ENCODE measurements around the gene DCAF7.

The DCAF7 gene

GRCh38 chr17:63512388-63512787 is 37.9 kb upstream of the DCAF7 start:
- no peak overlapping the region for H3K4me3 ChIP-seq (ENCODE audit: low read depth, low read length)
- TF ChIP-seq CTCF (IDR thresholded peaks at IDR 0.05; ENCODE audit: low read depth, low read length) = no peak

- TF ChIP-seq CTCF (IDR thresholded peaks at IDR 0.05; ENCODE audit: low read depth, low read length) = no peak
- H3K4me3 ChIP-seq (ENCODE audit: low read depth, low read length) = no peak overlapping the region
Observed at GRCh38 chr17:63512896-63513644, 37.2 kb upstream of the DCAF7 start.

GRCh38 chr17:63514477-63514876 is 35.8 kb upstream of the DCAF7 start:
- TF ChIP-seq CTCF (IDR thresholded peaks at IDR 0.05; ENCODE audit: low read depth, low read length) = no peak
- no peak overlapping the region for H3K4me3 ChIP-seq (ENCODE audit: low read depth, low read length)

DNA sequence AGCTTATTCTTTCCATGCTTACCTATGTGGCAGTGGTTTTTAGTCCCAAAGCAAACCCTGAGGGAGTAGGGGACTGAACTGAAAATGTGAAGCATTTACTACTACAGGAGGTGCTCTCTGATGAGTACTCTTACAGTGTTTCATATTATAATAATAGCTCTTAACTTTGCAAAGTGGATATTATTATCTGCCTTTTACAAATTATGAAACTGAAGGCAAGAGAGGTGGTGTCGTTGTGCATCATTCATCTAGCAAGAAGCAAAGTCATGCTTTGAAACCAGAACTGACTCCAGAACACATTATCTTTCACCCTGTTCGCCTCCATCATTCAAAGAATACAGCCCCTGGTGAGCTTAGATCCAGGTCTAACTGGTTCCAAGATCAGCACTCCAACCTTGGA is 35.3 kb upstream of the DCAF7 start:
- no peak overlapping the region for H3K4me3 ChIP-seq (ENCODE audit: low read depth, low read length)

GRCh38 chr17:63515426-63515825 is 34.9 kb upstream of the DCAF7 start:
- TF ChIP-seq CTCF (IDR thresholded peaks at IDR 0.05; ENCODE audit: low read depth, low read length) = no peak
- H3K4me3 ChIP-seq (ENCODE audit: low read depth, low read length) = no peak overlapping the region

More for the DNA sequence above, 35.3 kb upstream of the DCAF7 start:
- no peak for TF ChIP-seq CTCF (IDR thresholded peaks at IDR 0.05; ENCODE audit: low read depth, low read length)

- no peak for TF ChIP-seq CTCF (IDR thresholded peaks at IDR 0.05; ENCODE audit: low read depth, low read length)
- no peak overlapping the region for H3K4me3 ChIP-seq (ENCODE audit: low read depth, low read length)
Observed at GRCh38 chr17:63516910-63517824, 33.1 kb upstream of the DCAF7 start.

Measured in WI38 (cell line).